Spleen (tissue), 11 donors: ENCODE results near the gene DNAJC4. TPM values are rescaled to one million over a fixed set of nuclear protein-coding genes. Genes with fewer than 3 reads are reported as not detected.
A peak's percentile ranks its signal among the peaks of the same experiment; 100 is the strongest.

Experiments used
- DNase-seq: peaks from one replicate; pipeline ENCODE4 v3.0.0-alpha.2; 2020
- H3K27ac ChIP-seq, 8 donors: fragments of 200-600 bp; sonication (generic) in 7 of 8; 1 replicate in 4 of 8; 2 replicates in 4 of 8; pipeline versions ENCODE4 v1.5.0 to v1.8.0; 2016 to 2021; ENCODE audit warnings: inconsistent platforms in 4 of 8, mild to moderate bottlenecking in 4 of 8, moderate library complexity in 1 of 8
- H3K27me3 ChIP-seq, 7 donors: fragments of 200-600 bp; sonication (generic) in 6 of 7; replicated peaks in 1 of 7; 1 replicate in 4 of 7; 2 replicates in 3 of 7; pipeline versions ENCODE4 v1.5.0 to v1.8.0; 2016 to 2021; ENCODE audit warnings: inconsistent platforms in 3 of 7, mild to moderate bottlenecking in 1 of 7
- H3K36me3 ChIP-seq, 6 donors: fragments of 200-600 bp; sonication (generic) in 5 of 6; 1 replicate in 4 of 6; 2 replicates in 2 of 6; pipeline versions ENCODE4 v1.5.0 to v1.8.0; 2016 to 2021; ENCODE audit warnings: inconsistent platforms in 2 of 6
- H3K4me1 ChIP-seq, 6 donors: fragments of 200-600 bp; sonication (generic) in 5 of 6; 1 replicate in 3 of 6; 2 replicates in 3 of 6; pipeline versions ENCODE4 v1.5.0 to v1.8.0; 2016 to 2021; ENCODE audit warnings: inconsistent platforms in 3 of 6
- H3K4me3 ChIP-seq, 8 donors: fragments of 200-600 bp; sonication (generic) in 7 of 8; 1 replicate in 4 of 8; 2 replicates in 4 of 8; pipeline versions ENCODE4 v1.5.0 to v1.8.0; 2016 to 2021; ENCODE audit warnings: inconsistent platforms in 4 of 8, mild to moderate bottlenecking in 4 of 8, moderate library complexity in 2 of 8
- H3K9me3 ChIP-seq, 8 donors: fragments of 200-600 bp; sonication (generic) in 7 of 8; 1 replicate in 4 of 8; 2 replicates in 4 of 8; pipeline versions ENCODE4 v1.5.0 to v1.8.0; 2016 to 2021; ENCODE audit warnings: inconsistent platforms in 4 of 8
- CTCF ChIP-seq, 11 experiments: fragments of 200-600 bp in 7 of 11; fragments of 450-650 bp in 4 of 11; sonication (generic) in 4 of 11; IDR thresholded peaks in 8 of 11; conservative IDR thresholded peaks in 3 of 11; 1 replicate in 7 of 11; 2 replicates in 4 of 11; pipeline versions ENCODE4 v1.4.0 to v1.8.0; 2016 to 2021; ENCODE audit warnings: antibody characterized with exemption in 11 of 11, inconsistent platforms in 4 of 11, mild to moderate bottlenecking in 1 of 11
- POLR2A ChIP-seq, 3 donors: fragments of 450-650 bp; IDR thresholded peaks; one replicate each; pipeline ENCODE4 v1.5.1; 2017; ENCODE audit warnings: antibody characterized with exemption in 3 of 3, mild to moderate bottlenecking in 1 of 3
- POLR2AphosphoS5 ChIP-seq, 3 donors: sonication (generic); formaldehyde crosslinking; IDR thresholded peaks; one replicate each; pipeline ENCODE4 v1.5.1; 2017; ENCODE audit warnings: antibody characterized with exemption in 3 of 3
- WGBS, 5 donors: extraction: QIAGEN DNeasy Blood & Tissue Kit in 3 of 5; methylation state at CpG; one replicate each; pipeline versions ENCODE4 v1.1.5 to v1.1.7; 2013 to 2018; 5-methylcytosine and 5-hydroxymethylcytosine counted together
- intact Hi-C: fragments of 100-400 bp; cut with DNase I; formaldehyde crosslinking; loops from one replicate; pipeline ENCODE4 v1.15.0; 2023; ENCODE audit warnings: low total_unique reads
- polyA plus RNA-seq, 3 donors: library from polyadenylated mRNA; stranded (reverse); fragments of 200-250 nt; gene quantifications; one replicate each; pipeline ENCODE4 v1.2.1, GENCODE V29; 2013
- total RNA-seq, 7 donors: library from RNA; depleted of rRNA in 3 of 7; stranded (reverse); fragments of >200 nt in 3 of 7; fragmentation: NEBNext Ultra II Directional in 4 of 7; extraction: Animal tissue kit (Norgen Biotek cat#: 25700) in 4 of 7; gene quantifications; one replicate each; pipeline versions ENCODE4 v1.1.0 to v1.2.1, GENCODE V29; 2016 to 2021
- donor health status: healthy with polysubstance abuse.
- donor health status: DM: no; HTN: no; CAD: no; lungs with moderate emphysema.
- donor health status: DM: no; HTN: no; CAD: no.
- donor health status: Bipolar disorder and iron deficiency.
- donor health status: healthy.
- donor health status: DM: no; HTN: no; CAD: no.
- donor health status: DM: yes; HTN: yes; CAD: no.

The DNAJC4 gene
- total and polyA plus RNA-seq, 10 donors = 28.0 to 113 (median 54.2) TPM

GRCh38 chr11:64237484-64237951, 7.2 kb downstream of the DNAJC4 start:
- intact Hi-C loops = no loop called here
- Histone ChIP-seq H3K27ac (peak overlapping the region in 7 of 8 donors; percentile 95 to 100 (median 99)), H3K36me3 (peaks cover 0 to 33% (median 18%) of the 10 kb centered on the region in 6 donors), H3K27me3 (no peaks in the 10 kb centered on the region), H3K4me3 (peak overlapping the region in 1 of 8 donors; percentile 35), H3K4me1 (peaks cover 27 to 85% (median 64%) of the 10 kb centered on the region in 6 donors), H3K9me3 (no peaks in the 10 kb centered on the region)
- TF ChIP-seq POLR2A (IDR thresholded peaks at IDR 0.05) = no peak
- TF ChIP-seq CTCF (IDR thresholded peaks at IDR 0.05 in 8 of 11, conservative IDR thresholded peaks at IDR 0.05 in 3 of 11) = no peak
- no peak for TF ChIP-seq POLR2AphosphoS5 (IDR thresholded peaks at IDR 0.05)
- 70 to 88% (median 82%) methylated on average over 12 of the region's 12 CpGs for WGBS, 5 donors
- no peak for DNase-seq

- Histone ChIP-seq H3K4me3 (peak overlapping the region in 1 of 8 donors; percentile 35), H3K36me3 (peaks cover 0 to 37% (median 19%) of the 10 kb centered on the region in 6 donors), H3K27me3 (no peaks in the 10 kb centered on the region), H3K9me3 (no peaks in the 10 kb centered on the region), H3K4me1 (peaks cover 25 to 85% (median 66%) of the 10 kb centered on the region in 6 donors), H3K27ac (peak overlapping the region in 7 of 8 donors; percentile 95 to 100 (median 99))
- 75 to 90% (median 82%) methylated on average over 7 to 9 of the region's 9 CpGs for WGBS, 5 donors
- intact Hi-C loops = no loop called here
- TF ChIP-seq POLR2AphosphoS5 (IDR thresholded peaks at IDR 0.05) (peak in 2 of 3 donors; percentile 40 to 47), CTCF (IDR thresholded peaks at IDR 0.05 in 8 of 11, conservative IDR thresholded peaks at IDR 0.05 in 3 of 11) (no peak)
- peak; percentile 82 for DNase-seq
Observed at GRCh38 chr11:64238076-64238475, 7.7 kb downstream of the DNAJC4 start.

GRCh38 chr11:64238999-64239398, 8.7 kb downstream of the DNAJC4 start:
- H3K27ac ChIP-seq = peak overlapping the region; percentile 43 to 100 (median 98)
- intact Hi-C loops = no loop called here
- no peak for TF ChIP-seq POLR2A (IDR thresholded peaks at IDR 0.05)
- TF ChIP-seq POLR2AphosphoS5 (IDR thresholded peaks at IDR 0.05) = peak in 1 of 3 donors; percentile 61
- peak overlapping the region in 1 of 8 donors; percentile 35 for H3K4me3 ChIP-seq
- H3K9me3 ChIP-seq = no peaks in the 10 kb centered on the region
- no peak for DNase-seq
- peaks cover 0 to 46% (median 26%) of the 10 kb centered on the region in 6 donors for H3K36me3 ChIP-seq
- H3K4me1 ChIP-seq = peaks cover 19 to 85% (median 65%) of the 10 kb centered on the region in 6 donors
- 47 to 79% (median 66%) methylated on average over 5 of the region's 5 CpGs for WGBS, 5 donors
- H3K27me3 ChIP-seq = no peaks in the 10 kb centered on the region

GRCh38 chr11:64239662-64240434, 9.5 kb downstream of the DNAJC4 start:
- DNase-seq = no peak
- peak in 2 of 3 donors; percentile 15 to 62 for TF ChIP-seq POLR2AphosphoS5 (IDR thresholded peaks at IDR 0.05)
- TF ChIP-seq CTCF (IDR thresholded peaks at IDR 0.05 in 8 of 11, conservative IDR thresholded peaks at IDR 0.05 in 3 of 11) = no peak
- TF ChIP-seq POLR2A (IDR thresholded peaks at IDR 0.05) = no peak
- Histone ChIP-seq H3K4me3 (peak overlapping the region in 5 of 8 donors; percentile 83 to 99 (median 94)), H3K36me3 (peaks cover 0 to 54% (median 28%) of the 10 kb centered on the region in 6 donors), H3K9me3 (no peaks in the 10 kb centered on the region), H3K4me1 (peaks cover 20 to 90% (median 67%) of the 10 kb centered on the region in 6 donors), H3K27me3 (no peaks in the 10 kb centered on the region), H3K27ac (peak overlapping the region; percentile 86 to 100 (median 98))
- 56 to 72% (median 59%) methylated on average over 11 of the region's 11 CpGs for WGBS, 5 donors
- intact Hi-C loops = no loop called here
